Left colon (tissue), 2 donors: Measurements from ENCODE around the gene ABHD17B. TPM values are rescaled to one million over a fixed set of nuclear protein-coding genes. Genes with fewer than 3 reads are reported as not detected.
"Not testable (repeated sequence)": the region's sequence is repeated elsewhere in the genome, so short reads cannot be mapped to it uniquely, and the experiment has no call there.

Source experiments
- ATAC-seq: fragments of 200-7000 bp; cut with Tn5 transposase; one replicate; pipeline ENCODE4 v1.9.1; 2020; ENCODE audit warnings: mild to moderate bottlenecking, moderate library complexity
- DNase-seq, 2 donors: peaks; one replicate each; pipeline ENCODE4 v3.0.0-alpha.2; 2020
- intact Hi-C, 2 donors: fragments of 100-400 bp; cut with DNase I in 1 of 2; cut with micrococcal nuclease in 1 of 2; formaldehyde crosslinking; loops; one replicate each; pipeline versions ENCODE4 v1.11.2 to v1.14.0; 2022; cut with DNase I, micrococcal nuclease
- total RNA-seq, 2 donors: library from RNA; stranded (reverse); fragmentation: NEBNext Ultra II Directional; extraction: Animal tissue kit (Norgen Biotek cat#: 25700); gene quantifications; one replicate each; pipeline ENCODE4 v1.2.1, GENCODE V29; 2021
- donor health status: DM: no; HTN: no; CAD: no.
- donor health status: DM: yes; HTN: yes; CAD: no.

Gene ABHD17B
- total RNA-seq, 2 donors from 2014 or later, result 28.1 to 33.2 TPM

DNA sequence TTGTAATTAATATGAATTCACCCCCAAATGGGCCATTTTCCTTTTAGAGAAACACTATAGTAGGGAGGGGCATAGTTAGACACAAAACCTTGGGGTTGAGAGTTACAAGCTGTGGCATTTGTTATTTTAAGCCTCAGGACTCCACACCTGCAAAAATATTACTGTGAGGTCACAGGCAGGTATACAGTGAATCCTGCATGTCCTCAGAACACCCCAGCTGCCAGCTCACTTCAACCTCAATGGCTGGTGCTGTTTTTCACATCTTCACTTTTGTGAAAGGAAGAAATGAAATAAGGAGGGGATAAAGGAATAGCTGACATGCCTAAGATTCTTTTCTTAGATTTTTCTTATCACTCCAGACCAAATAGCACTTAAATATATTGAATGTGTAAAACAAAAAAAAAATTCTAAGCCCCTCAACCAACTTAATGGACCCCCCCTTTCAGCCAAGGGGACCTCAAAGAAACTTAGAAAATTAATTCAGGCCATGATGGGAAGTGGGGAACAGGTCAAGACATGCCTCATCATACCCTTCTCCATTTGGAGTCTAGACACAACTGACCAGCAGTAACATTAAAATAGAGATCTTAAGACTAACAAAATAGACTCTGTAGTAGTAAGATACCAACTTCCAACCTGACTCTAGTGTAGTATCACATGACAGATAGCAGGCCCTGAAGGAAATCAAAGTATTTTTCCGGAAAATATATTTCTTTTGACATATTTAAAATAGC is 9.6 kb upstream of the ABHD17B start:
- intact Hi-C loops, result no loop called here
- ATAC-seq (no peak), DNase-seq (no peak)

DNA sequence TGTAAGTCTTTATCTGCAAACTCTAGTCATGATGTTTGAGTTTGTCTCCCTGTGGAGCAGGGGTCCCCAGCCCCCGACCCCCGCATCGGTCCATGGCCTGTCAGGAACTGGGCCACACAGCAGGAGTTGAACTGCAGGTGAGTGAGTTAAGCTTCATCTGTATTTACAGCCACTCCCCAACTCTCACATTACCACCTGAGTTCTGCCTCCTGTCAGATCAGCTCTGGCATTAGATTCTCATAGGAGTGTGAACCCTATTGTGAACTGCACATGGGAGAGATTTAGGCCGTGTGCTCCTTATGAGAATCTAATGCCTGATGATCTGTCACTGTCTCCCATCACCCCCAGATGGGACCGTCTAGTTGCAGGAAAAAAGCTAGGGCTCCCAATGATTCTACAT is 7.4 kb upstream of the ABHD17B start:
- intact Hi-C loops, result no loop called here
- DNase-seq (no peak), ATAC-seq (no peak)

DNA sequence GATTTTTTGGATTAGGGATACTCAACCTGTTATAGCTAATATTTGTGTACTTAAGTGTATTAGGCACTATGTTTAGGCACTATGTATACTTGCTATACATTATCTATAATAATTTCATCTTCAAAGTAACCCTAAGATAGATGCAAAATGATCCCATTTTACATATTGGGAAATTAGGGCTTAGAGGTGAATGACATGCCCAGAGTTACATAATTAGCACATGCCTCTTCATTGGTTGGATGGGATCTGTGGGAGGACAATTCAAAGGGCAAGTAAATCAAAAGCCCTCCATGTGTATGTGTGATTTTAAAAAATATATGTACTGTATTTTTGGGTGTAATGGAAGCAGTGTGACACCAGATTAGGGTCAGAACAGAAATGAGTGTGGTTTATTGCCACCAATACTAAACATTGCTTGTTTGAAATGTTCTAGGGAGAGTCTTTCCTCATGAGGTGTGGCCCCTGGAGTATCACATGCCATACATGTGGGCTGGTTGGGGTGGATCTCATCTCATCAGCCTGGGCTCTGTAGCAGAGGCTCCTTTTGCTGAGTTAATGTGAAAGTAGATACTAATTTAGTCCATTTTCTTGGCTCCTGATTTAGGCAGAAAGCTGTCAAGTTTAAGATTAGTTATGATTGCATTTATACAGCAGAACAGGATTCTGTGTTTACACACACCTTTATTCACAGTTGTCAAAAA is 6.0 kb upstream of the ABHD17B start:
- intact Hi-C loops, result no loop called here
- ATAC-seq, result peak; percentile 98
- DNase-seq, result peak; percentile 24 to 60

DNA sequence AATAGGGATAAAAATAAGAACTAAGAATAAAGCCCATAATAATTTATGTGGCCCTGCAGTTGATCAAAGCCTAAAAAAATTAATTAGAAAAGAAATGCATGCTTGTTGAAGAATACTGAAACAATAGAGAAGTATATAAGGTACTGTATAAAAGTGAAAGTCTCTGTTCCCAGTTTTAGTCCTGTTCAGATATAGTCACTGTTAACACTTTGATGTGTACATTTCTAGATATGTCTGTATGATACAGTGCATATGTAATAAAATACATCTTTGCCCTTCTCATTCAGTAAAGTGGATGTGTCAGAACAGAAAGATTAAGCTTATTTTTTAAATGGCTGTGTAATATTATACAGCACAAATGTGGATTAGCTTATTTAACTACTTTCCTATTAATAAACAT is 4.5 kb upstream of the ABHD17B start:
- DNase-seq, result no peak
- no peak for ATAC-seq
- intact Hi-C loops, result no loop called here

DNA sequence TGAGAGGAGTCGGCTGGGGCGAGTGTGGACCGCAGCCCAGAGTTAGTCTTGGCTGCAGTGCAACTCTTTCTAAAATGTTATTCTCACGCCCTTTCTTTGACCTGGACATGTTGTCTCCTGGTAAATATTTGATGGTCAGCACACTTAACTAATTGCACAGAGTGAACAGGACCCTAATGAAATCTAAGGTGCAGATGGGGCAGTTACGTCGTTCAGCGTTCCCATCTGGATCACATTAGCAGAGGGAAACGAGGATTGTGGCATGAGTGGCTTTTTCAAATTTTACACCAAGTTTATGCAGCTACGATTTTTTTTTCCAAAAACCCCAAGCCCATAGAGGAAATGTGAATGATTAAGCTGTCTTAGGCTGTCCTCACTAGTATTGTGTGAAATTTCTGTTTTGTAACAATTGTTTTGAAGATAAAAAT is 929 bp upstream of the ABHD17B start:
- no peak for DNase-seq
- no peak for ATAC-seq
- intact Hi-C loops, result no loop called here

DNA sequence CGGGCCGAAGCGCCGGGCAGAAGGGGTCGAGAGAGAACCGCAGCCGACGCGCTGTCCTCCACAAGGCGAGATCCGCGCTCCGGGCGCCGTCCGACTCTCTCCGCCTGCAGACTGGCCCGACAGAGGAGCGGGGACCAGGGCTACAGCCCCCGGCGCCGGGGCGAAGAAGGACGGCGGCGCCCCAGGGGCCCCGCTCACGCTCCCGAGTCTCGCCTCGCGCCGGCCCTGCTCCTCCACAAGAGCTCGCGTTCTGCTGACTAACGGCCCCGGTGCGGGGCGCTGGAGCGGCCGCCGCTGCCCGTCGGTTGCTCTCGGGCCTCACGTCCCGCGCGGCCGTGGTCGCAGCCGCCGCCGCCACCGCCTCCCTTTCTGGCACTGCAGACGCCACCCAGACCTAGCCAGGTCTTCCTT is 338 bp downstream of the ABHD17B start:
- DNase-seq, result peak in 1 of 2 donors; percentile 30
- intact Hi-C loops, result no loop called here
- ATAC-seq, result peak; percentile 26

DNA sequence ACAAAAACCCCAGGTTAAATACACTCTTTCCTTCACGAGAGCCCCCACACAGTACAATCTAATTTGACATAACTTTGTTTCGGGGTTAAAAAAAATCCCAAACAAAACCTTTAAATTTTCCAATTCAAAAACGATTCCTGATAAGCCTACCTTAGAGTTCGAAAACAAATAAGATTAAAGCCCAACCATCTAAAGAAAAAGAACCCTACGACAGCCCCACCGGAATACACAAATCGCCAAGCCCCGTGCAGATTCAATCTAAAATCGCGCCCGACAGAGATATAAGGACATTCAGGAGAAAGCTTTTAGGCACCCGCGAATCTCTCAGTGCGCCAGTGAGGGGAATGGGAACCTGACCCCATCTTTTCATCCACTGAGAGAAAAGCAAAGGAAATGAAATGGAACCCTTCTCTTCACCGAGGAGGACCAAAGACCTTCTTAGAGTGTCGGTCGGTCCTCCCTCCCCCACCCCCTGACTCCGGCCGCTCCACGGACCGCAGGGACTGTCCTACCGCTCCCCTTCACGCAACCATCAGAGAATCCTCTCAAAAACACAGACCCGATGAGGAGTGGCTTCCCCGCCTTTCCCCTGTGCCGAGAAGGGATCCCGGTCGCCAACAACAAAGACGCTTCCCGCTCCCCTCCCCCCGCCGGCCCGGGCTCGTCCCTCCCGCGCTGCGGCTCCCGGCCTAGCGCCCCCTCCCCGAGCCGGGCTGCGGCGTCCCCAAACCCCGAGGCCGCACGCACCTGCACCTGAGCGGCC is 925 bp downstream of the ABHD17B start:
- DNase-seq (peak; percentile 58 to 80), ATAC-seq (peak; percentile 30)
- intact Hi-C loops, result no loop called here

DNA sequence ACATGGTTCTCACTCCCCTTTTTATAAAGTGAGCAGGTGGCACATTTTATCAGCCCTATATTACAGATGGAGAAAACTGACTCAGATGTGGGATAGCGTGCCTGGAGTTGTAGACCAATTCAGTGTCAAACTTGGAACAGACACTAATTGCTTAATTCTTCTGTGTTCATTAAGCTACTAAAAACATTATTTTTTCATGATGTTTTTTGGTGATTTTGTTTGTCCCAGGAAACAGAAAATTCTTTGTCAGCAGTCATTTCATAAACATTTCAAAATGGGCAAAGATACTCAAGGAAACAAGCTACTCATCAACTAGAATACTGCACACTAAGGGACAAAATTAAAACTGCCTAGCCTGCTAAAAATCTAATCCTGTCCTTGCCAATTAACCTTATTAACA is 2.2 kb downstream of the ABHD17B start:
- DNase-seq (no peak), ATAC-seq (no peak)
- intact Hi-C loops, result no loop called here

DNA sequence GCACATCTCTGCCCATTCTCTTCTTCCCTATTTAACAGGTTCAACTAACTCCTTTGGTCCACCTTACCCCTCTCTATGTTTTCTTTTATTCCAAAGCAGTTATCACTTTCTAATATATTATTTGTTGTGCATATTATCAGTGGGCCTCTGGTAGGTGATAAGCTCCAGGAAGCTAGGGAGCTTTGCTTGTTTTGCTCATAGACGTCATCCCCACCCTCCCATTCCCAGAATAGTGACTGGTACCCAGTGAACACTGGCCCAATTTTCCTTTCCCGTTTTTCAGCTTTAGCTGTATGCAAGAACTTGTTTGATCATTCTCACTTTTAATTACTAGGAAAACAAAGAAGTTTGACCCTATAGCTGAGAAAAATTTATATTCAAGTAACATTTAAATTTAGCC is 6.9 kb downstream of the ABHD17B start:
- intact Hi-C loops, result no loop called here
- DNase-seq, result no peak
- no peak for ATAC-seq

DNA sequence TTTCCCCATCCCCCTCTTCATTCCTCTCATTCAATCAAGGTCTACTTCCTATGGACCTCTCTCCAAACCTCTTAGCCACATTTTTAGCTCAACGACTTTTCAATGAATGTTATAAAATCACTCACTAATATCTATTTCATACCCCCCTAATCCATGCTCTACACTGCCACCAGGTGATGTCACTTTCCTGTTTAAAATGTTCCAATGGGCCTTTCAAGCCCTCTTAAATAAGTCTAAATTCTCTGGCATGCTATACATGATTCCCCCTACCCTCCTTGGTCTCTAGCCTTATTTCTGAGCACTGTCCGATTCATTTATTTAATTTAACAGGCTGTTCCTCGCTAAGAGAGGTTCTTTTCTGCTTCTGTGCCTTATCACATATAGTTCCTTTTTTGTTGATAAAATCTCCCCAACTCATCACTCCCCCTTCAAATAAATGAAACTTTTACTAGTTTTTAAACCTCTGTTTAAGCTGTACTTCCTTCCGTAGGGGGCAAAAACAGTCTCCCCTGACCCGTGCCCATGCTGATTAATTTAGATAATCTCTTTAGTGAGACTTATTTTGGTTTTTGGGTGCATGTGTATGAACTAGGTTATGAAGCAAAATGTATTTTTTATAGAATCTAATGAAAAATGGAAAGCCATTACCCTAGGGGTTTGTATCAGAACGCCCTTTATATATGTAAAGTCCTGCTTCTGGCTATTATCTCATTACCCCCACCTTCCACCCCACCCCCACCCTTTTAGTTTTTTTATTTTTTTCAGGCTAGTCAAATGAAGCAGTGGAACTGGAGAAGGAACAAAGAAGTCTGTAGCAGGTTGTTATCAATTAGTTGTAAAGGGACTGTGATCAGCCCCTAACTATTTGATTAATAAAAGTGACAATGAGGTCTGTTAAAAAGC is 9.0 kb downstream of the ABHD17B start:
- no peak for DNase-seq
- no peak for ATAC-seq
- intact Hi-C loops, result no loop called here

DNA sequence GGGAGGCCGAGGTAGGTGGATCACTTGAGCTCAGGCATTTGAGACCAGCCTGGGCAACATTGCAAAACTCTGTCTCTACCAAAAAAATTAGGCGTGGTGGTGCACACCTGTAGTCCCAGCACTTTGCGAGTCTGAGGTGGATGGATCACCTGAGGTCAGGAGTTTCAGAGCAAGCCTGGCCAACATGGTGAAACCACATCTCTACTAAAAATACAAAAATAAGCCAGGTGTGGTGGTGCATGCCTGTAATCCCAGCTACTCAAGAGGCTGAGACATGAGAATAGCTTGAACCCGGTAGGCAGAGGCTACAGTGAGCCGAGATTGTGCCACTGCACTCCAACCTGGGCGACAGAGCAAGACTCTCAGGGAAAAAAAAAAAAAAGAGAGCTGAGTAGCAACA is 12.2 kb downstream of the ABHD17B start:
- intact Hi-C loops, ATAC-seq, DNase-seq: not testable (repeated sequence)

DNA sequence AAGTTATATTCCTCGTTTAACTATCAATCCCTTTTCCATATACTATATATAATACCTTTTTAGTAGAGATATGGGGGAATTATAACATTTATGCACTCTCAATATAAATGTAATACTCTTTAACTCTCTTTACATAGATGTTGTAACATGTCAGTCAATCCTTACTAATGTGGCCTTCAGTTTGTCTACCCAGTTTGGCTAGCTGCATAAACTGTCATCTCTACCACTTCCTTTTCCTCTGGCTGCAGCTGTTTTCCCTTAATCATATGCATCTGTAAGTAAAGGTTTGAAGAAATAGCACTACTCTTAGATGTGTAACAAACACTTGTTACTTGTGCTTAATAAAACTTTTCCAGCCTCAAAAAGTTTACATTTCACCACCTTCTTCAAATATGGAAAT is 13.4 kb downstream of the ABHD17B start:
- intact Hi-C loops, result no loop called here
- DNase-seq (no peak), ATAC-seq (no peak)

DNA sequence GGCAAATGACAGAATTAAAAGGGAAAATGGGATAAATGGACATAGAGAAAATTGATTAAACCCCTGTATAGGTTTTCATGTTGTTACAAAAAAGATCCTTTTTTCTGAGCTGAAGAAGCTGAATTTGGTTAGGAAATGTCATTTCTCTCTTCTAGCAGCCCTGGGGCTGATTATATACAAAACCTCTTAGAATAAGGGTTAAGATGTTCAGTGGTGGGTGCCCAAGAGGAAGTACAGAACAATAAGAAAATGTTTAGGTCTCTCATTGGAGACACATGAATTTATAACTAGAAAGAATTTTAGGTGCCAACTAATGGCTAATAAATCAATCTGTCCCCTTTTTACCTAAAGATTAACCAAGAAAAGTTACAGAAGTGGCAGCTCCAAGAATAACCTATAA is 14.2 kb downstream of the ABHD17B start:
- intact Hi-C loops, result no loop called here
- ATAC-seq, result no peak

DNA sequence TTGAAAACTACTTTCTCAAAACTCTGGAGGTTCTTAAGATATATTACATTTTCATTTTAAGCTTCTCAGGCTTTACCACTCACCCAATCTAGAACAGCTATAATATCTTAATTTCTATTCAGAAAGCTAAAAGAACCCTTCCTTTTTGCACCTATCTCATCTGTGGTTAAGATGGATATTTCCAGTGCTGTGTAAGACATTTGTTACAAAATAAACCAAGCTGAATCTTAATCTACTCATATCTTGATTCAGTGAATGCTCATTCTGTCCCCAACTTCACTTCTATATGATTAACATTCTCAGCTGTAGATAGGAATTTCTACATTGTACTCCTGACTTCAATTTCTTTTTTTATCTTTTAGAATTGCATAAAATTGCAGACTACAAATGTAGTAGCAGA is 15.0 kb downstream of the ABHD17B start:
- intact Hi-C loops, result no loop called here
- no peak for DNase-seq
- ATAC-seq, result no peak

More for the DNA sequence above, 14.2 kb downstream of the ABHD17B start:
- no peak for DNase-seq

DNA sequence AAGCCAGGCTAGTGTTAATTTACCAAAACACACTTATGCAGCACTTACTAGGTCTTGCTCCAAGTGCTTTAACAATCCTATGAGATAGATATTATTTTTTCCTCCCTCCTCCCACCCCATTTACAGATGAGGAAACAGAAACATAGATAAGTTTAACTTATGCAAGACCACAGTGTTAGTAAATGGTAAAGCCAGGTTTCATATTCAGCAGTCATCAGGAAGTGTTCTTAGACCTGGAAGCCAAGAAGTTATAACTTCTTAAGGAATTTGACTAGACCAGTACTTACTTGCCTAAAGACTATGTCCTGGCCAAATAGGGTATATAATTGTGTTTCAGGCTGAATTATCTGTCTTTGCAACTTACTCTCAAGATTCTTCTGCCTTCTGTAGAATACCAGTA is 15.9 kb downstream of the ABHD17B start:
- intact Hi-C loops, result no loop called here
- ATAC-seq (peak; percentile 71), DNase-seq (no peak)

DNA sequence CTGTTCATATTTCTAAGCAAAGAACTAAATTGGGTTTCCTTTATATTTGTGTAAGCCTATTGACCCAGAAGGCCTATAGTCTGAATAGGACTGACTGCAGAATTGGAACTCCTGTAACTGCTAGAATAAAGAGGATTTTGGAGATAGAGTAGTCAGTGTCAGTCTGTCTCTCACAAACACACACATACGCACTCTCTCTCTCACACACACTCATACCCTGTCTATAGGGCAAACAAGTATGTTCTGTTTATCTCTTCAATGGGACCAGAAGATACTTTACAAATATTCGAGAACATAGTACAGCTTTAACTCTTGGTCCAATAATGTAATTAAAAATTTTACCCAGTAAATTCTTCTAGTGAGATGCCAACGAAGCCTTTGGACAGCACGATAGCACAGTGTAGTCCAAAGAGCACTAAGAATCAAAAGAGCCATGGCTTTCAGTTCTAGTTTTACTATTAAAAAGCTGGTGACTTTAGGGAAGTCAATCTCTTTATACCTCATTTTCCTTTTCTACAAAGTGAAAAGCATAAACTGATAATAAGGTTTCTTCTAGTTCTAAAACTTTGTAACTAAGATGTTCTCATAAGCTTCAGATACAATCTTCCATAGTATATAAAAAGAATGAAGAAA is 19.3 kb downstream of the ABHD17B start:
- ATAC-seq (no peak), DNase-seq (no peak)
- intact Hi-C loops, result no loop called here

DNA sequence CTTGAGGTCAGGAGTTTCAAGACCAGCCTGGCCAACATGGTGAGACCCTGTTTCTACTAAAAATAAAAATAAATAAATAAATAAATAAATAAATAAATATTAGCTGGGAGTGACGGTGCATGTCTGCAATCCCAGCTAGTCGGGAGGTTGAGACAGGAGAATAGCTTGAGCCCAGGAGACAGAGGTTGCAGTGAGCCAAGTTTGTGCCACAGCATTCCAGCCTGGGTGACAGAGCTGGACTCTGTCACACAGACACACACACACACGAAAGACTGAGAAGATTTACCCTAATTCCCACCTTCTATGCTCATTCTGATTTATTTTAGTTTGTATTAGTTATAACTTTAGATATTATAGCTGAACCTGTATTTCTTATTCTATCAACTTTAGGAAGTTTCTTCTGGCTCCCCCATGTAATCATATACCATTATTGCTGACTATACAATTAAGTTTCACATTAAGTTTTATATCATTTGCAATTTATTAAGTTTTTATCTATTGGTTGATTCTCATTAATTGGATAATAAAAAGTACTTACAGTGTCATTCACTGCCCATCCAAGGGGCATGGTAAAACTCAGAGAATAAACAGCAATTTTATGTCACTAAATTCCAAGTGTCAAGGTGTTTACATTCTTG is 20.8 kb downstream of the ABHD17B start:
- intact Hi-C loops, result no loop called here
- DNase-seq (no peak), ATAC-seq (no peak)

DNA sequence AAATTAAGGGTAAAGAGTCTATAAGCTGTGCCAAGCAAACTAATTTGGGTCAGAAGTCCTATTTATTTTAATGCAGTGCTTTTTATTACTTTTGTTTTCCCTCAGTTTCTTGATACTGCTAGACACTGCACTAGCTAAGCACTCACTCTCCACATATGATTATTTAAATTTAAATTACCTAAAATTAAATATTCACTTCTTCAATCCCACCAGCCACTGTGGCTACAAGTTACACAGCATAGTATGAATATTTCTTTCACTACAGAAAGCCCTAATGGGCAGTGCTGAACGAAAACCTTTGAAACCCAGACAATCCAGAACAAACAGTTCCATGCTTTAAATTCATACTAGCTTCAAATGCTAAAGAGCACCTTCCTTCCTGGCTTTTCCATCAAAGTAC is 23.6 kb downstream of the ABHD17B start:
- intact Hi-C loops, result no loop called here
- DNase-seq, result no peak
- no peak for ATAC-seq
